HG03097 (cell line): Measurements from ENCODE around the gene BAIAP2L2.
"Not testable (repeated sequence)": the region's sequence is repeated elsewhere in the genome, so short reads cannot be mapped to it uniquely, and the experiment has no call there.

ENCODE experiments used
- ATAC-seq: cut with Tn5 transposase; IDR thresholded peaks from one replicate; pipeline ENCODE4 v1.9.1; 2021; ENCODE audit not compliant: unreplicated experiment, low FRiP score

Gene BAIAP2L2

DNA sequence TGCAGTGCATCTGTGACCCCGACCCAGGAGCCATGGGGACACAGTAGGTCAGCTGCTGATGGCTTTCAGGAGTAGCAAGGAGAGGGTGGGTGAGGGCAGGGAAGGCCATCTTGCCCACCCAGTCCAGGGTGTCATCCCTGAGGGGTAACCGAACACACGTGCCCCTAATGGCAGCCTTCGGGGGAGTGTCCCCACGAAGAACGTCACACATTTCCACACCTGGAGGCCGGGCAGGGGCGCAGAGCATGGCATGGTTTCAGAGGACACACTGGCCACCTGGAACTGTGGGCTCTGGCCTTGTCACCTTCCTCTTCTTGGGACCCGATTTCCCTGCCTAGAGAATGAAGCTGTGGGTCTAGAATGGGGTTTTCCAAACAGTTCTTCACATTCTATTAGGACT is 19.4 kb upstream of the BAIAP2L2 start:
- ATAC-seq = no peak

GRCh38 chr22:38129021-38129420 is 18.5 kb upstream of the BAIAP2L2 start:
- no peak for ATAC-seq

- no peak for ATAC-seq
Measured at GRCh38 chr22:38127869-38128268, 17.4 kb upstream of the BAIAP2L2 start.

DNA sequence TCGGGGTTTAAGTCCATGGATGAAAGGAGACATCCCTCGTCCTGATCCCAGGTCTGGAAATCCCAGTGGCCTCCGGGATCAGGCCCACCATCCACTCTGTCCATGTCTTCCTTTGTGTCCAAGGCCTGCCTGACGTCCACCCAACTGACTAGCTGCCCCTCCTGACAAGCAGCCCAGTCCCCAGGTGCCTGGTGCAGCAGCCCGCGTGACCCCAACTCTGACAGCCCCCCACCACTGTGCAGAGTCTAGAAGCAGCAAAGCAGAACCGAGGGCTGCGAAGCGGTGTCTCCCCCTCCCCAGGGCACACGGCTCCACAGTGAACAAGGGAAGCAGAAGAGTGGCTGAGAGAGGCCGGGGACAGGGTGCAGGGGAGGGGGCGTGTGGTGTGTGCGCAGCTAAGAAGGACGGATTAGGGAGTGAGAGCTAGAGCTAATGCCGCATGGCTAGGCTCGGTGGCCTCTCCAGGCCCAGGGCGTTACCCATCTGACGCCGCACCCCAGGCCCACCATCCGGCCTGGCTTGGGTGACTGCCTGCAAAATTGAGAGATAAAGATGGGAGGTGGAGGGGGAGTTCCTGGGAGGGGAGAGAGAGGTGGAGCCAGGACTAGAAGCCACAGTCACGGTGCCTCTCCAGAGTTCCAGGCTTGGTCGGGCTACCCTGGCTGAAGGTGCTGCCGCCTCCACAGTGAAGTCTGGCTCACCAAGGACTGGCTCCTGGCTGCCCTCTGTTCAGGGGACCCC is 16.6 kb upstream of the BAIAP2L2 start:
- ATAC-seq = no peak

DNA sequence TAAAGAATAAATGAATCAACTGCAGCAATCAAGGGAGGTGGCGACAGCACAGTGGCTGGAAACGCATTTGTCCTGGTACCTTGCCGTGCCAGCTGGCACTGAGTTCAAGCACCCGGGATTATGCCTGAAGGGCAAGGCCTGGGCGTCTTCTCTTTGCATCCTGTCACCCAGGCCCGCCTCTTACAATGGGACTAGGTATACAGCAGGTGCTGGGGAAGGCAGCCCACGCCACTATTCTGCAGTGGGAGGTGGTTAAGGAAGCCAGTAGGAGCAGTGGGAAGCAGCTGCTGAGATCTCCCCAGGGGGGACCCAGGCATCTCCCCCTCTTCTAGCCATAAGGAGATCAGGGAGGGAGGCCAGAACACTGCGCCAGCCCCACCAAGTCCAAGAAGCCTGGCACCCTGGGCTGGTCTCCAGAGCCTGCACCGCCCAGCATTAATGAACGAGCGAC is 15.3 kb upstream of the BAIAP2L2 start:
- no peak for ATAC-seq

- ATAC-seq = no peak
Measured at GRCh38 chr22:38125038-38125610, 14.6 kb upstream of the BAIAP2L2 start.

GRCh38 chr22:38124236-38124974 is 13.9 kb upstream of the BAIAP2L2 start:
- no peak for ATAC-seq

GRCh38 chr22:38122616-38123015 is 12.1 kb upstream of the BAIAP2L2 start:
- ATAC-seq = no peak

DNA sequence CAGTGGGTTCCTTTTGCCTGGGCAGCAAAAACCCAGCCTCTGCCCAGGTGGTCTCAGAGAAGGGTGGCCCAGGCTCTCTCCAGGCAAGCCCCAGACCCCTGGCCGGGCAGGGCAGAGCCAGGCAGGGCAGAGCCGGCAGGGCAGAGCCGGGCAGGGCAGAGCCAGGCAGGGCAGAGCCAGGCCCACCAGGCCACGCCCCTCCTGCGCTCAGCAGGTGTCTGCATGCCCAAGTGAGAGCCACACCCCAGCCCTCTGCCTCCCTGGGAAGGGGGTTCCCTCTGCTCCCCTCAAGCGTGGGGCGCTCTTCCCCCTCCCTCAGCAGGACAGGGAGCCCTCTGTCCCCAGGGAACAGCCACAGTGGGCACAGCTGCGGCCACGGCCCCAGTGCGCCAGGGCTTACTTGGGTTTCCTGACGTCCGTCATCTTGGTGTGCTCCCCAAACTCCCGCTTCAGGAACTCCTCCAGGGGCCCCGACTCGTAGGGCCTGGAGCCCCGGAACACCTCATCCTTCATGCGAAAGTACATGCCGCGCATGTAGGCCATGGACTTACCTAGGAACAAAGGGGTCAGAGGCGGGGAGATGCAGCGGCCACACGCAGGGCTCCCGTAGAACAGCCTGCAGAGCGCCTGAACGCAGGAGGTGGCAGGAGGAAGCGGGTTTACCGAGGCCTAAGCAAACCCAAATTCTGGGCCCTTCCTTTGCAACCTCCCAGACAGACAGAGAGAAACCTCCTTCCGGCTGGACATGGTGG is 10.1 kb upstream of the BAIAP2L2 start:
- no peak for ATAC-seq

DNA sequence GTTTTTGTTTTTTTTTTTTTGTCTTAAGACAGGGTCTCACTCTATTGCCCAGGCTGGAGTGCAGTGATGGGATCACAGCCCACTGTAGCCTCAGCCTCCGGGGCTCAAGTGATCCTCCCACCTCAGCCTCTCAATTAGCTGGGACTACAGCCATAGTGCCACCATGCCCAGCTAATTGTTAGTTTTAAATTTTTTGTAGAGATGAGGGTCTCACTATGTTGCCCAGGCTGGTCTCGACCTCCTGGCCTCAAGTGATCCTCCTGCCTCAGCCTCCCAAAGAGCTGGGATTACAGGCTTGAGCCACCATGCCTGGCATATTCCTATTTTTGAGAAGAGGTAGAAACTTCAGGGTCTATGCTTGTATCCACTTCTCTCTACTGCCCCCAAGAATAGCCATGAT is 8.3 kb upstream of the BAIAP2L2 start:
- ATAC-seq = not testable (repeated sequence)

DNA sequence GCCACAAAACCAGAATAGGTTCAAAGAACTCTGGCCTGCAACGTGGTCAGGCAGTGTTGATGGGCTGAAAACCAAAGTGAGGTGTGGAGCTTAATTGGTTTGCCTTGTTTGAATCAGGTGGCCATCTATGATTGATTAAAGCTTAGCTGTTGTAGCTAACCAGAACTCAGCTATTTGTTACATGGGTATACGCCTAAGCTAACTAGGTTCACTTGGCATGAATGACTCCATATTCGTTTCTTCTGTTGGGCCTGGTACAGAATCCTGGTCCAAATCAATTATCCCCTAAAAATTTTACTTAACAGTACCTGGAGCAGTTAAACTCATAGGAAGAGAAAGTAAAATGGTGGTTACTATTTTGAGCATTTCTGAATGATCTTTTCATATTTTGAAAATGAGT is 7.7 kb upstream of the BAIAP2L2 start:
- ATAC-seq = no peak

- ATAC-seq = not testable (repeated sequence)
Measured at GRCh38 chr22:38117556-38117955, 7.1 kb upstream of the BAIAP2L2 start.

GRCh38 chr22:38115423-38116205 is 5.1 kb upstream of the BAIAP2L2 start:
- no peak for ATAC-seq

GRCh38 chr22:38114484-38115398 is 4.3 kb upstream of the BAIAP2L2 start:
- no peak for ATAC-seq

GRCh38 chr22:38112381-38112780 is 1.9 kb upstream of the BAIAP2L2 start:
- no peak for ATAC-seq

GRCh38 chr22:38111925-38112355 is 1.5 kb upstream of the BAIAP2L2 start:
- no peak for ATAC-seq

GRCh38 chr22:38110863-38111852 is 674 bp upstream of the BAIAP2L2 start:
- no peak for ATAC-seq
